GM23338 (cell line): Measurements from ENCODE around the gene PSMD6.

Experiments used
- CREB1 ChIP-seq: fragments of 250-450 bp; sonication (Bioruptor Pico); IDR thresholded peaks from 2 replicates; pipeline ENCODE4 v1.5.0; 2020; ENCODE audit warnings: low read depth, mild to moderate bottlenecking, moderate library complexity
- ETS1 ChIP-seq: IDR thresholded peaks from 2 replicates; pipeline ENCODE4 v1.6.1; 2016; ENCODE audit warnings: antibody characterized with exemption
- EZH2 ChIP-seq: fragments of 200-600 bp; sonication (generic); IDR thresholded peaks from one replicate; pipeline ENCODE4 v1.8.0; 2017; ENCODE audit warnings: antibody characterized with exemption, mild to moderate bottlenecking, low read depth; ENCODE audit not compliant: unreplicated experiment
- EZH2phosphoT487 ChIP-seq: fragments of 200-600 bp; sonication (generic); IDR thresholded peaks from one replicate; pipeline ENCODE4 v1.8.1; 2018; ENCODE audit warnings: antibody characterized with exemption; ENCODE audit not compliant: unreplicated experiment
- JUNB ChIP-seq: IDR thresholded peaks from one replicate; pipeline ENCODE4 v1.6.1; 2016; ENCODE audit warnings: antibody characterized with exemption; ENCODE audit not compliant: unreplicated experiment
- NANOG ChIP-seq: IDR thresholded peaks from 2 replicates; pipeline ENCODE4 v1.6.1; 2016; ENCODE audit warnings: antibody characterized with exemption, borderline replicate concordance
- POLR2AphosphoS5 ChIP-seq: IDR thresholded peaks from 2 replicates; pipeline ENCODE4 v1.6.1; 2016; ENCODE audit warnings: antibody characterized with exemption, low read depth
- REST ChIP-seq: IDR thresholded peaks from one replicate; pipeline ENCODE4 v1.6.1; 2018; ENCODE audit warnings: antibody characterized with exemption; ENCODE audit not compliant: unreplicated experiment
- STAT1 ChIP-seq: IDR thresholded peaks from one replicate; pipeline ENCODE4 v1.6.1; 2016; ENCODE audit warnings: antibody characterized with exemption; ENCODE audit not compliant: unreplicated experiment
- ZNF331 ChIP-seq: fragments of 250-450 bp; sonication (Bioruptor Pico); IDR thresholded peaks from 2 replicates; pipeline ENCODE4 v1.5.0; 2020; ENCODE audit warnings: low read depth, mild to moderate bottlenecking, moderate library complexity
- ZNF462 ChIP-seq: fragments of 250-450 bp; sonication (Bioruptor Pico); IDR thresholded peaks from 2 replicates; pipeline ENCODE4 v1.5.0; 2020; ENCODE audit warnings: mild to moderate bottlenecking, moderate library complexity
- TF ChIP-seq, protein P1 (sequence below), 2 experiments: fragments of 200-600 bp in 1 of 2; sonication (generic) in 1 of 2; conservative IDR thresholded peaks; 2 replicates each; pipeline versions ENCODE4 v1.5.1 to v1.6.1; 2016 to 2017; ENCODE audit warnings: antibody characterized with exemption in 2 of 2, low read depth in 2 of 2, mild to moderate bottlenecking in 2 of 2, moderate library complexity in 1 of 2

- TF ChIP-seq, protein P1, sequence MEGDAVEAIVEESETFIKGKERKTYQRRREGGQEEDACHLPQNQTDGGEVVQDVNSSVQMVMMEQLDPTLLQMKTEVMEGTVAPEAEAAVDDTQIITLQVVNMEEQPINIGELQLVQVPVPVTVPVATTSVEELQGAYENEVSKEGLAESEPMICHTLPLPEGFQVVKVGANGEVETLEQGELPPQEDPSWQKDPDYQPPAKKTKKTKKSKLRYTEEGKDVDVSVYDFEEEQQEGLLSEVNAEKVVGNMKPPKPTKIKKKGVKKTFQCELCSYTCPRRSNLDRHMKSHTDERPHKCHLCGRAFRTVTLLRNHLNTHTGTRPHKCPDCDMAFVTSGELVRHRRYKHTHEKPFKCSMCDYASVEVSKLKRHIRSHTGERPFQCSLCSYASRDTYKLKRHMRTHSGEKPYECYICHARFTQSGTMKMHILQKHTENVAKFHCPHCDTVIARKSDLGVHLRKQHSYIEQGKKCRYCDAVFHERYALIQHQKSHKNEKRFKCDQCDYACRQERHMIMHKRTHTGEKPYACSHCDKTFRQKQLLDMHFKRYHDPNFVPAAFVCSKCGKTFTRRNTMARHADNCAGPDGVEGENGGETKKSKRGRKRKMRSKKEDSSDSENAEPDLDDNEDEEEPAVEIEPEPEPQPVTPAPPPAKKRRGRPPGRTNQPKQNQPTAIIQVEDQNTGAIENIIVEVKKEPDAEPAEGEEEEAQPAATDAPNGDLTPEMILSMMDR (conservative IDR thresholded peaks at IDR 0.05; ENCODE audit: low read depth in 2 of 2): no peak
- TF ChIP-seq EZH2 (no peak), EZH2phosphoT487 (no peak), REST (no peak), NANOG (no peak), CREB1 (CRISPR knock-in tag) (no peak), POLR2AphosphoS5 (no peak), JUNB (no peak), ETS1 (no peak), ZNF462 (CRISPR knock-in tag) (no peak), ZNF331 (CRISPR knock-in tag) (no peak), STAT1 (no peak)
Measured at GRCh38 chr3:64055076-64055475, 31.8 kb upstream of the PSMD6 start.
